Nephron (organoid): ENCODE data around the gene OS9.

Source experiments
- H3K27ac Mint-ChIP-seq, 3 experiments: 2 replicates each; pipeline ENCODE4 v1.8.0; 2020; ENCODE audit warnings: mixed read lengths in 3 of 3, mild to moderate bottlenecking in 2 of 3, moderate library complexity in 1 of 3
- H3K27me3 Mint-ChIP-seq: 2 replicates; pipeline ENCODE4 v1.8.0; 2021; ENCODE audit warnings: low read depth, mild to moderate bottlenecking, moderate library complexity, mixed read lengths
- H3K36me3 Mint-ChIP-seq: 2 replicates; pipeline ENCODE4 v1.8.0; 2020; ENCODE audit warnings: low read depth, mixed read lengths
- H3K4me1 Mint-ChIP-seq: 2 replicates; pipeline ENCODE4 v1.8.0; 2020; ENCODE audit warnings: mixed read lengths
- H3K4me3 Mint-ChIP-seq, 3 experiments: 2 replicates each; pipeline ENCODE4 v1.8.0; 2020; ENCODE audit warnings: mild to moderate bottlenecking in 3 of 3, mixed read lengths in 3 of 3, moderate library complexity in 2 of 3
- H3K9me3 Mint-ChIP-seq: 2 replicates; pipeline ENCODE4 v1.8.0; 2020; ENCODE audit warnings: mixed read lengths
- TF ChIP-seq, protein P1 (sequence below), 3 experiments: fragments of 200-600 bp; sonication (generic); IDR thresholded peaks; one replicate each; pipeline ENCODE4 v1.5.0; 2021; ENCODE audit warnings: antibody characterized with exemption in 3 of 3; ENCODE audit not compliant: unreplicated experiment in 3 of 3

The OS9 gene

DNA sequence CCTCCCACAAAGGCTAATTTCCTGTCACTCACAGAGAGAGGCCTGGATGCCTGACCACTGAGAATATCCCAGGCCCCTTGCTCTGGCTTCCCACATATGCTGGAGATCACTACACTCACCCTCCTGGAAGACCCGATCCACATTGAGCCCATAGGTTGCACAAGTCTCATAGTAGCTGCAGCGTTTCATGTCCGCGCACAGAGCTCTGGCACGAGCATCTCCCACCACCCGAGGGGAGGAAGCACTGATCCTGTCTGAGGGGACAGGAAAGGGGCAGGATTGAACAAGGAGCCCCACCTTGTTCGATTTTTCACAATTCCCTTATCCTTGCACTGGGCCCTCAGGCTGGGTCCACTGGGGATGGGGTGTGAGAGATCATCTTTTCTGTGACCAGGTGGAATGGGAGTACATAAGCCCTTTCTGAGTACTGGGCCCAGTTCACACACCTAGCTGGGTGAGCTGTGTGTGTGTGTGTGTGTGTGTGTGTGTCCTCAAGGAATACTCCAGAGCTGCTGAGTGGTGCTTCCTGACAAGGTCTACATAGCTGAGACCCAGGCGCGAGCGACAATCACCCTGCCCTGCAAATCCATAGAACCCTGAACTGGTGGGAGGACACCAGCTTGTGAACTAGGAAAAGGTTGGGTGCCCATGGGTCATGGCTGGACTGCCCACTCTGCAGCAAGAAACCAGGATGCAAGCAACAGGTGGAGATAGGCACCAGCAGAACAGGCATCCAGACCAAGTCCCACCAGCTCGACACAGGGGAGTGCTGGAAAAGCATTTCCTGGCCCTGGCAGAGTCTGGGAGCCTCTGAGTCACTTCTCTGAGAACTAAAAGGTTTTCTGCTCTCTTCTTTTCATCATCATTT is 39.0 kb downstream of the OS9 start:
- Mint-ChIP-seq H3K4me3 (peak overlapping the region in 1 of 3 experiments; percentile 34), H3K27ac (no peak overlapping the region), H3K4me1 (peaks cover 30% of the 10 kb centered on the region), H3K9me3 (no peaks in the 10 kb centered on the region), H3K36me3 (peaks cover 12% of the 10 kb centered on the region), H3K27me3 (peaks cover 93% of the 10 kb centered on the region)
- TF ChIP-seq, protein P1, sequence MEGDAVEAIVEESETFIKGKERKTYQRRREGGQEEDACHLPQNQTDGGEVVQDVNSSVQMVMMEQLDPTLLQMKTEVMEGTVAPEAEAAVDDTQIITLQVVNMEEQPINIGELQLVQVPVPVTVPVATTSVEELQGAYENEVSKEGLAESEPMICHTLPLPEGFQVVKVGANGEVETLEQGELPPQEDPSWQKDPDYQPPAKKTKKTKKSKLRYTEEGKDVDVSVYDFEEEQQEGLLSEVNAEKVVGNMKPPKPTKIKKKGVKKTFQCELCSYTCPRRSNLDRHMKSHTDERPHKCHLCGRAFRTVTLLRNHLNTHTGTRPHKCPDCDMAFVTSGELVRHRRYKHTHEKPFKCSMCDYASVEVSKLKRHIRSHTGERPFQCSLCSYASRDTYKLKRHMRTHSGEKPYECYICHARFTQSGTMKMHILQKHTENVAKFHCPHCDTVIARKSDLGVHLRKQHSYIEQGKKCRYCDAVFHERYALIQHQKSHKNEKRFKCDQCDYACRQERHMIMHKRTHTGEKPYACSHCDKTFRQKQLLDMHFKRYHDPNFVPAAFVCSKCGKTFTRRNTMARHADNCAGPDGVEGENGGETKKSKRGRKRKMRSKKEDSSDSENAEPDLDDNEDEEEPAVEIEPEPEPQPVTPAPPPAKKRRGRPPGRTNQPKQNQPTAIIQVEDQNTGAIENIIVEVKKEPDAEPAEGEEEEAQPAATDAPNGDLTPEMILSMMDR (IDR thresholded peaks at IDR 0.05; ENCODE audit: unreplicated experiment in 3 of 3) = no peak

DNA sequence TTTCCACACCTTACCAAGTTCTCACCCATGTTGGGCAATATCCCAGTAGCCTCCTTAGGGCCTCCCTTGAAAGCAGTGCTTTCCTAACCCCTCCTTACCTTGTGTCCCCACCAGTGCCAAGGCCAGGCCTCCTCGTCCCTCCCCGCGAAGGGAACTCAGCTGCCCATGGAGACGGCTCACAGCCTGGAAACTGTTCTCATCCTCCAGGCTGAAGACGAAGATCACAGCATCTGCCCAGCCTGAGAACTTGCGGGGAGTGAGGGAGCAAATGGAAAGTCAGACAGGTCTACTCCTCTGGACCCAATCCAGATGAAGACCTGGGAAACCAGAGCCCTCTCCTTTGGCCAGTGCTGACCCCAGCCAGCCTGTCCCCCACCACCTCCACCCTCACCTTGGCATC is 40.0 kb downstream of the OS9 start:
- peaks cover 7% of the 10 kb centered on the region for H3K36me3 Mint-ChIP-seq
- H3K4me1 Mint-ChIP-seq = peaks cover 32% of the 10 kb centered on the region
- no peaks in the 10 kb centered on the region for H3K9me3 Mint-ChIP-seq
- TF ChIP-seq, protein P1 (IDR thresholded peaks at IDR 0.05; ENCODE audit: unreplicated experiment in 3 of 3) = no peak
- H3K4me3 Mint-ChIP-seq = no peak overlapping the region
- peaks cover 90% of the 10 kb centered on the region for H3K27me3 Mint-ChIP-seq
- H3K27ac Mint-ChIP-seq = no peak overlapping the region

DNA sequence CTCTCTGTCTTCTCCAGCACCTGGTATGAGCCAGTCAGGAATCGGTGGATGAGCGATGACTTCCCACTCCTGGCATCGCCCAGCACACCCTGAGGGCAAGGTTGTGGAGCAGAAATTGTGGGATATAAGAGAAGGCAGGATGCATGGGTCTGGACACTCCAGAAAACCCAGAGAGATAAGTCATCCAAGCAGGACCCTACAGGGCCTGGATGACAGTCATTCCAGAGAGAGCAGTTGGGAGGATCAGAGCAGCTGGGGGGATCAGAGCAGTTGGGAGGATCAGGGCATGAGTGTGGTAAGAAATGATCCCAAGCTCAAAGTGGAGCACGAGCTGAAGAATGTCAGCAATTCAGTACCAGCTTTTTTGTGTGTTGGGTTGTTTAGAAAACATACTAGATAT is 40.7 kb downstream of the OS9 start:
- H3K4me3 Mint-ChIP-seq = peak overlapping the region; percentile 12 to 66 (median 66)
- no peaks in the 10 kb centered on the region for H3K9me3 Mint-ChIP-seq
- peaks cover 90% of the 10 kb centered on the region for H3K27me3 Mint-ChIP-seq
- TF ChIP-seq, protein P1 (IDR thresholded peaks at IDR 0.05; ENCODE audit: unreplicated experiment in 3 of 3) = no peak
- H3K36me3 Mint-ChIP-seq = peaks cover 7% of the 10 kb centered on the region
- peaks cover 39% of the 10 kb centered on the region for H3K4me1 Mint-ChIP-seq
- H3K27ac Mint-ChIP-seq = peak overlapping the region; percentile 28 to 82 (median 80)

DNA sequence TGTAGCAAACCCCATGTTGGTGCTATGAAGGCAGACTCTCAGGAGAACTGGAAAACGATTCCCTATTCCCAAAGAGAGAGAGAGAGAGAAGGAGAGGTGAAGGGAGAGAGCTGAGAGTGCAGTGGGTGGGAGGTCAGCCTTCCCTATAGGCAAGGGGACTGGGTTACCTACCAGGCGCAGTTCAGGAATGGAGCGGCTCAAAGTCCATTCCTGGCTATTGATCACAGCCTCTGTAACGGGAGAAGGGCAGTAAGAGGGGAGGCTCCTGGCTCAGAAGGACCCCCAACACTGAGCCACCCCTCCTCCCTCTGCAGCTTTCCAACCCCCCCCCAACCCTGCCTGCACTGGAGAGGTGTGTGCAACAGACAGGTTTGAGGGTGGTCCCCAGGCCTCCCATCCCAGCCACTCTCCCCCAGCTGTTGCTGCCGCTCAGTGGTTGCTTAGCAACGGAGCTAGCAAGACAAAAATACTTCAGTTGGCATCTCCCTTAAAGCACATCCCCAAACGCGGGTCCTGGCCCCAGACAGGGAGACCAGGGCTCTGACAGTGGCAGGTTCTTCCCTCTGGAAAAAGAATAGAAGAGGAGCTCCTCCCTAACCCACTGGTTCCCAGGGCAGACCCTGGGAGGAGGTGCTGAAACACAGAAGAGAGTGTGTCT is 41.4 kb downstream of the OS9 start:
- Mint-ChIP-seq H3K4me1 (peaks cover 39% of the 10 kb centered on the region), H3K36me3 (peaks cover 7% of the 10 kb centered on the region), H3K9me3 (no peaks in the 10 kb centered on the region), H3K27ac (peak overlapping the region; percentile 28 to 82 (median 80)), H3K4me3 (peak overlapping the region; percentile 58 to 80 (median 68)), H3K27me3 (peaks cover 90% of the 10 kb centered on the region)
- TF ChIP-seq, protein P1 (IDR thresholded peaks at IDR 0.05; ENCODE audit: unreplicated experiment in 3 of 3) = no peak

DNA sequence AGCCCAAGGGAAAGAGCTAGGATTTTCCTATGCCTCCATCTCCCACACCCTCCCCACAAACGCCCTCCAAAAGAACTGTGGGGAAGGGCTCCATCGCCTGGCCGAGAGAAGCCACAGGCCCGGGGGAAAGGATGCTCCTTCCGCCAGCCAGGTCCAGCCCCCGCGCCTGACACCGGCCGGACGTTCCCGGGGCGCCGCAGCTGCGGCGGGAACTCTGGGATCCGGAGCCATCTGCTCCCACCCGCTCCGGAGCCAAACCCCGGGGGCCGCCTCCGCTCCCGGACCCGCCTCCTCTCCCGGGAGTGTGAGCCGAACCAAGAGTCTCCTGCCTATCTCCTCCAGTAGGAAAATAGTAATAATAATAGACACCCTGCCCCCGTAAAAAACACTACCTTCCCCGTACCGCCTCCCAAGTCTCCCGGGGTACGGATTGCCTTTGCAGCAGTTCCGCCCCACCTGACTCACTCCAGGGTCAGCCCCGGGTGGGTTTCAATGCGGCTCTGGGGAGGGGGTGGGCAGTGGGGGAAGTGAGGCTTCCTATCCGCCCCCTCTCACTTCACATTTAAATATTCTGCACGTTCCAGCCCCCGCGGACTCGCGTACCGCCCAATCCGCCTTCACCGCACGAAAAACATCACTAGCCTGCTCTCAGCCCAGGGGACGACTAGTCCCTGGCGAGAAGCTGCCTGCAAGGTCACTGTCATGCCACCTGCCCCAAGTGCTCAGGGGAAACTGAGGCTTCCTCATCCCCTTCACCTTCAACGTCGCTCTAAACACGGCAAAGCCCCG is 42.2 kb downstream of the OS9 start:
- no peaks in the 10 kb centered on the region for H3K9me3 Mint-ChIP-seq
- peaks cover 5% of the 10 kb centered on the region for H3K36me3 Mint-ChIP-seq
- H3K27ac Mint-ChIP-seq = peak overlapping the region; percentile 33 to 73 (median 63)
- H3K4me1 Mint-ChIP-seq = peaks cover 39% of the 10 kb centered on the region
- TF ChIP-seq, protein P1 (IDR thresholded peaks at IDR 0.05; ENCODE audit: unreplicated experiment in 3 of 3) = peak; percentile 7 to 34 (median 31)
- peak overlapping the region; percentile 78 to 85 (median 84) for H3K4me3 Mint-ChIP-seq
- H3K27me3 Mint-ChIP-seq = peaks cover 90% of the 10 kb centered on the region
